Right lobe of liver (tissue), 6 donors: ENCODE measurements around the gene KCNF1. TPM values are rescaled to one million over a fixed set of nuclear protein-coding genes. Genes with fewer than 3 reads are reported as not detected.

Source experiments
- ATAC-seq, 4 donors: fragments of 200-7000 bp; cut with Tn5 transposase; one replicate each; pipeline ENCODE4 v1.9.1; 2020; ENCODE audit warnings: mild to moderate bottlenecking in 4 of 4, moderate library complexity in 4 of 4
- DNase-seq, 3 donors: peaks; one replicate each; pipeline ENCODE4 v3.0.0-alpha.2; 2020
- H3K27ac ChIP-seq, 3 donors: fragments of 200-600 bp; one replicate each; pipeline ENCODE4 v1.8.0; 2022
- H3K27me3 ChIP-seq, 2 donors: fragments of 200-600 bp; one replicate each; pipeline ENCODE4 v1.8.0; 2022
- H3K36me3 ChIP-seq, 4 donors: fragments of 200-600 bp; sonication (generic) in 1 of 4; one replicate each; pipeline versions ENCODE4 v1.5.1 to v1.8.0; 2017 to 2022; ENCODE audit warnings: control low read depth in 1 of 4
- H3K4me1 ChIP-seq, 4 donors: fragments of 200-600 bp; sonication (generic) in 1 of 4; one replicate each; pipeline versions ENCODE4 v1.5.1 to v1.8.0; 2017 to 2022; ENCODE audit warnings: control low read depth in 1 of 4
- H3K4me3 ChIP-seq, 3 donors: fragments of 200-600 bp; one replicate each; pipeline ENCODE4 v1.8.0; 2022
- H3K9me3 ChIP-seq, 4 donors: fragments of 200-600 bp; sonication (generic) in 1 of 4; one replicate each; pipeline versions ENCODE4 v1.5.1 to v1.8.0; 2017 to 2022; ENCODE audit warnings: control low read depth in 1 of 4
- CTCF ChIP-seq, 4 donors: fragments of 200-600 bp in 3 of 4; fragments of 450-650 bp in 1 of 4; IDR thresholded peaks; one replicate each; pipeline versions ENCODE4 v1.5.1 to v1.8.0; 2016 to 2022; ENCODE audit warnings: antibody characterized with exemption in 4 of 4, mild to moderate bottlenecking in 2 of 4
- POLR2A ChIP-seq: fragments of 450-650 bp; IDR thresholded peaks from one replicate; pipeline ENCODE4 v1.6.1; 2017; ENCODE audit warnings: antibody characterized with exemption, mild to moderate bottlenecking
- WGBS: methylation state at CpG from one replicate; pipeline ENCODE4 v1.1.6; 2018; ENCODE audit warnings: low coverage, low lambda C conversion rate; ENCODE audit not compliant: insufficient coverage; ENCODE audit errors: missing lambda C conversion rate; 5-methylcytosine and 5-hydroxymethylcytosine counted together
- intact Hi-C, 2 donors: fragments of 100-400 bp; cut with DNase I; formaldehyde crosslinking; loops; one replicate each; pipeline versions ENCODE4 v1.11.2 to v1.14.1; 2022
- total RNA-seq, 6 experiments: library from RNA; depleted of rRNA in 2 of 6; stranded (reverse); fragments of >200 nt in 2 of 6; fragmentation: NEBNext Ultra II Directional in 3 of 6; extraction: Animal tissue kit (Norgen Biotek cat#: 25700) in 3 of 6; gene quantifications; one replicate each; pipeline versions ENCODE4 v1.1.0 to v1.2.4, GENCODE V29; 2016 to 2023
- donor health status: DM: no; HTN: yes; CAD: no.
- donor health status: DM: no; HTN: no; CAD: no.
- donor health status: DM: no; HTN: no; CAD: no.
- donor health status: DM: no; HTN: yes; CAD: no.
- donor health status: DM: no; HTN: yes; CAD: no.

Gene KCNF1
- total RNA-seq, 6 experiments from 2014 or later = not detected

GRCh38 chr2:10868465-10869314 is 43.0 kb upstream of the KCNF1 start:
- intact Hi-C loops = no loop called here
- Histone ChIP-seq H3K9me3 (no peaks in the 10 kb centered on the region), H3K36me3 (no peaks in the 10 kb centered on the region), H3K27me3 (no peaks in the 10 kb centered on the region), H3K27ac (no peak overlapping the region), H3K4me1 (no peaks in the 10 kb centered on the region), H3K4me3 (no peak overlapping the region)
- DNase-seq (no peak), ATAC-seq (peak in 1 of 4 donors; percentile 26)
- no peak for TF ChIP-seq CTCF (IDR thresholded peaks at IDR 0.05)
- TF ChIP-seq POLR2A = no peak
- WGBS = 93% methylated on average over 6 of the region's 15 CpGs

- intact Hi-C loops = no loop called here
- Histone ChIP-seq H3K4me1 (no peaks in the 10 kb centered on the region), H3K36me3 (no peaks in the 10 kb centered on the region), H3K27me3 (no peaks in the 10 kb centered on the region), H3K9me3 (no peaks in the 10 kb centered on the region), H3K4me3 (no peak overlapping the region), H3K27ac (no peak overlapping the region)
- 90% methylated on average over 1 of the region's 1 CpG for whole genome bisulfite sequencing
- TF ChIP-seq POLR2A (no peak), CTCF (IDR thresholded peaks at IDR 0.05) (no peak)
- DNase-seq = no peak
- ATAC-seq = no peak
Observed at GRCh38 chr2:10871978-10872377, 39.8 kb upstream of the KCNF1 start.

GRCh38 chr2:10873171-10873570 is 38.6 kb upstream of the KCNF1 start:
- 83% methylated on average over 3 of the region's 3 CpGs for WGBS
- no peak for TF ChIP-seq POLR2A
- no peak for TF ChIP-seq CTCF (IDR thresholded peaks at IDR 0.05)
- no peaks in the 10 kb centered on the region for H3K9me3 ChIP-seq
- DNase-seq = no peak
- no peak for ATAC-seq
- H3K27me3 ChIP-seq = no peaks in the 10 kb centered on the region
- no peak overlapping the region for H3K4me3 ChIP-seq
- intact Hi-C loops = no loop called here
- H3K36me3 ChIP-seq = no peaks in the 10 kb centered on the region
- H3K27ac ChIP-seq = no peak overlapping the region
- no peaks in the 10 kb centered on the region for H3K4me1 ChIP-seq

GRCh38 chr2:10873790-10874437 is 37.8 kb upstream of the KCNF1 start:
- intact Hi-C loops = no loop called here
- no peak for DNase-seq
- Histone ChIP-seq H3K27me3 (no peaks in the 10 kb centered on the region), H3K27ac (no peak overlapping the region), H3K4me1 (no peaks in the 10 kb centered on the region), H3K9me3 (no peaks in the 10 kb centered on the region), H3K4me3 (no peak overlapping the region), H3K36me3 (no peaks in the 10 kb centered on the region)
- TF ChIP-seq POLR2A (no peak), CTCF (IDR thresholded peaks at IDR 0.05) (no peak)
- ATAC-seq = no peak
- 67% methylated on average over 5 of the region's 9 CpGs for WGBS
